ENCODE measurements around the gene CEP192. TPM values are rescaled to one million over a fixed set of nuclear protein-coding genes. Genes with fewer than 3 reads are reported as not detected.

Gene CEP192
- polyA plus RNA-seq, 1 donor (not counting 4 experiments of a cell fraction or from before 2014, with no cell fraction given), result 16.6 TPM

DNA sequence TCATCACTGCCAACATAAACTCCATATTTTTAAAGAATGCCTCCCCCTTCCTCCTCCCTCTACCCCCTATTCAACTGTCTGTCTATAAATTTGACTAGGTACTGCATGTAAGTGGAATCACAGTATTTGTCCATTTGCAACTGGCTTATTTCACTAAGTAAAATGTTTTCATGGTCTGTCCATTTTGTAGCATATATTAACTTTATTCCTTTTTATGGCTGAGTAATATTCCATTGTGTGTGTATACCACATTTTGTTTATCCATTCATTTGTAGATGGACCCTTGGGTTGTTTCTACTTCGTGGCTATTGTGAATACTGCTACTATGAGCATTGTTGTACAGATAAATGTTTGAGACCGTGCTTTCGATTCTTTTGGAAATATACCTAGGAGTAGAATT is 32.7 kb upstream of the CEP192 start:
- Histone ChIP-seq H3K4me3 (ENCODE audit: control insufficient read depth in 2 of 3, extremely low read depth in 1 of 3, insufficient read depth in 2 of 3, low read depth in 1 of 3, low read length in 3 of 3) (no peak overlapping the region), H3K9ac (ENCODE audit: control insufficient read depth, extremely low read depth, insufficient read depth, low read length) (no peak overlapping the region), H3K9me1 (ENCODE audit: control insufficient read depth, extremely low read depth, insufficient read depth, low read length) (no peaks in the 10 kb centered on the region), H2AFZ (ENCODE audit: control insufficient read depth, low read length) (no peak overlapping the region), H3K9me3 (ENCODE audit: control insufficient read depth, low read depth, low read length) (no peaks in the 10 kb centered on the region), H3K4me1 (ENCODE audit: control insufficient read depth, extremely low read depth, insufficient read depth, low read length) (no peaks in the 10 kb centered on the region), H3K79me2 (ENCODE audit: control insufficient read depth, insufficient read depth, low read length) (peaks cover 45% of the 10 kb centered on the region), H3K36me3 (ENCODE audit: control insufficient read depth in 2 of 2, extremely low read depth in 1 of 2, insufficient read depth in 2 of 2, low read length in 2 of 2) (peaks cover 6 to 8% of the 10 kb centered on the region in 2 experiments), H3K4me2 (ENCODE audit: control insufficient read depth, extremely low read depth, insufficient read depth, low read depth, low read length) (no peak overlapping the region), H3K27ac (ENCODE audit: control insufficient read depth, insufficient read depth, low read length) (no peak overlapping the region), H3K27me3 (ENCODE audit: control insufficient read depth, extremely low read depth, insufficient read depth, low read length) (no peaks in the 10 kb centered on the region), H4K20me1 (ENCODE audit: control insufficient read depth, extremely low read depth, insufficient read depth, low read length) (no peaks in the 10 kb centered on the region)
- FAIRE-seq (no peak), DNase-seq (ENCODE audit: low read depth, low spot score) (no peak)
- no peak for TF ChIP-seq EZH2 (IDR thresholded peaks at IDR 0.05; ENCODE audit: low read length)
- TF ChIP-seq, protein P1, sequence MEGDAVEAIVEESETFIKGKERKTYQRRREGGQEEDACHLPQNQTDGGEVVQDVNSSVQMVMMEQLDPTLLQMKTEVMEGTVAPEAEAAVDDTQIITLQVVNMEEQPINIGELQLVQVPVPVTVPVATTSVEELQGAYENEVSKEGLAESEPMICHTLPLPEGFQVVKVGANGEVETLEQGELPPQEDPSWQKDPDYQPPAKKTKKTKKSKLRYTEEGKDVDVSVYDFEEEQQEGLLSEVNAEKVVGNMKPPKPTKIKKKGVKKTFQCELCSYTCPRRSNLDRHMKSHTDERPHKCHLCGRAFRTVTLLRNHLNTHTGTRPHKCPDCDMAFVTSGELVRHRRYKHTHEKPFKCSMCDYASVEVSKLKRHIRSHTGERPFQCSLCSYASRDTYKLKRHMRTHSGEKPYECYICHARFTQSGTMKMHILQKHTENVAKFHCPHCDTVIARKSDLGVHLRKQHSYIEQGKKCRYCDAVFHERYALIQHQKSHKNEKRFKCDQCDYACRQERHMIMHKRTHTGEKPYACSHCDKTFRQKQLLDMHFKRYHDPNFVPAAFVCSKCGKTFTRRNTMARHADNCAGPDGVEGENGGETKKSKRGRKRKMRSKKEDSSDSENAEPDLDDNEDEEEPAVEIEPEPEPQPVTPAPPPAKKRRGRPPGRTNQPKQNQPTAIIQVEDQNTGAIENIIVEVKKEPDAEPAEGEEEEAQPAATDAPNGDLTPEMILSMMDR (optimal IDR thresholded peaks at IDR 0.05 in 1 of 3, IDR thresholded peaks at IDR 0.05 in 1 of 3, conservative IDR thresholded peaks at IDR 0.05 in 1 of 3; ENCODE audit: extremely low read depth in 1 of 3, insufficient read depth in 2 of 3, low read length in 3 of 3), result no peak
- dilution Hi-C loops (cut with MboI; ENCODE audit: extremely low pct_ligation_motif_present, low sequenced_read_pairs), result no loop called here

DNA sequence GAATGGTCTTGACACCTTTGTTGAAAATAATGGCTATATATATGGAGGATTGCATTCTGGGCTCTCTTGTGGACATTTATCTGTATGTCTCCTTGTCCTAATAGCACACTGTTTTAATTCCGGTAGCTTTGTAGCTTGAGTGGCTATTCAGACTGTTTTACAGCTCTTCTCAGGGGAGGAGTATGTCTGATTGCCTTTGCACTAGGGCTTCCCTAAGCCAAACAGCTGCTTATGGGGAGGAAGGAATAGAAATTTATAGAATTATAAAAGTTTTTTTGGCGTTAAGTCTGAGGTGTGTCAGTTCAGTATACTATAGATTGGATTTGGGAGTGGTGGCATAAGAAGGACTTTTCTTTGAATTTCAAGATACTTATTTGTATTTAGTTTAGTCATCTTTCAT is 30.8 kb upstream of the CEP192 start:
- FAIRE-seq (no peak), DNase-seq (ENCODE audit: low read depth, low spot score) (no peak)
- Histone ChIP-seq H3K9me3 (ENCODE audit: control insufficient read depth, low read depth, low read length) (no peaks in the 10 kb centered on the region), H3K9me1 (ENCODE audit: control insufficient read depth, extremely low read depth, insufficient read depth, low read length) (no peaks in the 10 kb centered on the region), H3K4me2 (ENCODE audit: control insufficient read depth, extremely low read depth, insufficient read depth, low read depth, low read length) (no peak overlapping the region), H2AFZ (ENCODE audit: control insufficient read depth, low read length) (no peak overlapping the region), H3K27me3 (ENCODE audit: control insufficient read depth, extremely low read depth, insufficient read depth, low read length) (no peaks in the 10 kb centered on the region), H4K20me1 (ENCODE audit: control insufficient read depth, extremely low read depth, insufficient read depth, low read length) (no peaks in the 10 kb centered on the region), H3K4me3 (ENCODE audit: control insufficient read depth in 2 of 3, extremely low read depth in 1 of 3, insufficient read depth in 2 of 3, low read depth in 1 of 3, low read length in 3 of 3) (no peak overlapping the region), H3K9ac (ENCODE audit: control insufficient read depth, extremely low read depth, insufficient read depth, low read length) (no peak overlapping the region), H3K4me1 (ENCODE audit: control insufficient read depth, extremely low read depth, insufficient read depth, low read length) (no peaks in the 10 kb centered on the region), H3K27ac (ENCODE audit: control insufficient read depth, insufficient read depth, low read length) (no peak overlapping the region), H3K36me3 (ENCODE audit: control insufficient read depth in 2 of 2, extremely low read depth in 1 of 2, insufficient read depth in 2 of 2, low read length in 2 of 2) (peaks cover 9 to 12% of the 10 kb centered on the region in 2 experiments), H3K79me2 (ENCODE audit: control insufficient read depth, insufficient read depth, low read length) (peaks cover 36% of the 10 kb centered on the region)
- dilution Hi-C loops (cut with MboI; ENCODE audit: extremely low pct_ligation_motif_present, low sequenced_read_pairs), result no loop called here
- TF ChIP-seq EZH2 (IDR thresholded peaks at IDR 0.05; ENCODE audit: low read length), result no peak
- TF ChIP-seq, protein P1 (optimal IDR thresholded peaks at IDR 0.05 in 1 of 3, IDR thresholded peaks at IDR 0.05 in 1 of 3, conservative IDR thresholded peaks at IDR 0.05 in 1 of 3; ENCODE audit: extremely low read depth in 1 of 3, insufficient read depth in 2 of 3, low read length in 3 of 3), result no peak

Measured in keratinocyte (primary cell).